Fibroblast of lung (primary cell): ENCODE measurements around the gene GOLGA8B.

Source experiments
- EZH2 ChIP-seq: IDR thresholded peaks from 2 replicates; pipeline ENCODE4 v1.5.1; 2012; ENCODE audit warnings: low read length, control low read depth, mild to moderate bottlenecking; ENCODE audit errors: missing control alignments
- TF ChIP-seq, protein P1 (sequence below), 2 donors: IDR thresholded peaks in 1 of 2; conservative IDR thresholded peaks in 1 of 2; 1 replicate in 1 of 2; 2 replicates in 1 of 2; pipeline ENCODE4 v1.5.1; 2011 to 2012; ENCODE audit warnings: low read length in 2 of 2, control low read depth in 1 of 2, inconsistent platforms in 1 of 2, low read depth in 1 of 2, mild to moderate bottlenecking in 1 of 2

DNA sequence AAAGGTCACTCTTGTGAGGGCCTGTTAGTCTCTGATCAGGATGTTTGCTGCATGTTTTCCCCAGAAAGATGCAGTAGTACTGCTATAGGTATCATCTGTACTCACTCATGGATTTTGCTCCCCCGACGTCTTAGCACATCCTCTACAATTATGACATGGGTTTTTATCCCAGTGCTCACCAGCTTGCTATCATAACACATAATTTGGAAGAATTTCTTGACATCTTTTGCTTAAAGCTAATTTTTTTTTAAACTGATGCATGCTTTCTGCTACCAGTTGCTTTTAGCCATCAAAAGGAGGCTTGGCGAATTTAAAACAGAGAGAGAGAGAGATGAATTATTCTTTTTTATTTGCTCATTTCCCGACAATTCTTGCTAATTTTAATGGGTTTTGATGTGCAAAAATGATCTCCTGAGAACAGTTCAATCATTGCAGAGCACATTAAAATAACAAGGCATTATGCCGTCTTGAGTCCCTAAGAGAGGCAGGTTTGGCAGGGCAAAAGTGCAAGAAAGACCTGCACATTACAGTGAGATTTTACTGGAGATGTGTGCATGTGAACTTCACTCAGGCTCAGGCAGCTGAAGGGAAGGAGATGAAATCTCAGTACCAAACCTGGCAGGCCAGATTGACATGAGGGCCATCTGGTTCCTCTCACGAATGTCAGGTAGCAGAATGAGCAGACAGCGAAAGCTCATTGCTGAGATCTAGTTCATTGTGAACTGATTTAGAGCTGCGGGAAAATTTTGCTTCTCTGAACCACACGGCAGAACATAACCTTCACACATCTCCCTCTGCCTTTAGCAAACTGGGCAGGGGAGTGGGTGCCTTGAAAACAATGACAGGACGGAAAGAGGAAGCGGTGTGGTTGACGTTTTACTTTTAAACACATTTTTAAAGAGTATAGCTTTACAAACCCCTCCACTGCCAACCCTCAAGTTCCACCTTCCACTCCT is 25.9 kb upstream of the GOLGA8B start:
- TF ChIP-seq EZH2, result no peak
- TF ChIP-seq, protein P1, sequence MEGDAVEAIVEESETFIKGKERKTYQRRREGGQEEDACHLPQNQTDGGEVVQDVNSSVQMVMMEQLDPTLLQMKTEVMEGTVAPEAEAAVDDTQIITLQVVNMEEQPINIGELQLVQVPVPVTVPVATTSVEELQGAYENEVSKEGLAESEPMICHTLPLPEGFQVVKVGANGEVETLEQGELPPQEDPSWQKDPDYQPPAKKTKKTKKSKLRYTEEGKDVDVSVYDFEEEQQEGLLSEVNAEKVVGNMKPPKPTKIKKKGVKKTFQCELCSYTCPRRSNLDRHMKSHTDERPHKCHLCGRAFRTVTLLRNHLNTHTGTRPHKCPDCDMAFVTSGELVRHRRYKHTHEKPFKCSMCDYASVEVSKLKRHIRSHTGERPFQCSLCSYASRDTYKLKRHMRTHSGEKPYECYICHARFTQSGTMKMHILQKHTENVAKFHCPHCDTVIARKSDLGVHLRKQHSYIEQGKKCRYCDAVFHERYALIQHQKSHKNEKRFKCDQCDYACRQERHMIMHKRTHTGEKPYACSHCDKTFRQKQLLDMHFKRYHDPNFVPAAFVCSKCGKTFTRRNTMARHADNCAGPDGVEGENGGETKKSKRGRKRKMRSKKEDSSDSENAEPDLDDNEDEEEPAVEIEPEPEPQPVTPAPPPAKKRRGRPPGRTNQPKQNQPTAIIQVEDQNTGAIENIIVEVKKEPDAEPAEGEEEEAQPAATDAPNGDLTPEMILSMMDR (conservative IDR thresholded peaks at IDR 0.05 in 1 of 2, IDR thresholded peaks at IDR 0.05 in 1 of 2; ENCODE audit: low read depth in 1 of 2, low read length in 2 of 2), result no peak
